HG02943 (cell line): ENCODE results near the gene WDR64.
"Not testable (repeated sequence)": the region's sequence is repeated elsewhere in the genome, so short reads cannot be mapped to it uniquely, and the experiment has no call there.

Experiments used
- ATAC-seq: cut with Tn5 transposase; IDR thresholded peaks from one replicate; pipeline ENCODE4 v1.9.1; 2021; ENCODE audit warnings: mild to moderate bottlenecking, low read depth, moderate library complexity; ENCODE audit not compliant: unreplicated experiment

Gene WDR64

GRCh38 chr1:241776911-241777310 is 124.8 kb downstream of the WDR64 start:
- no peak for ATAC-seq

- no peak for ATAC-seq
These were observed 126.0 kb downstream of the WDR64 start for GRCh38 chr1:241778117-241778516.

GRCh38 chr1:241779897-241780296 is 127.8 kb downstream of the WDR64 start:
- ATAC-seq = no peak

- ATAC-seq = no peak
These were observed 130.3 kb downstream of the WDR64 start for GRCh38 chr1:241782396-241782795.

GRCh38 chr1:241787691-241788090 is 135.6 kb downstream of the WDR64 start:
- no peak for ATAC-seq

- no peak for ATAC-seq
These were observed 137.0 kb downstream of the WDR64 start for GRCh38 chr1:241789061-241789460.

- ATAC-seq = no peak
These were observed 147.3 kb downstream of the WDR64 start for GRCh38 chr1:241799416-241799815.

GRCh38 chr1:241800640-241801039 is 148.6 kb downstream of the WDR64 start:
- peak; percentile 70 for ATAC-seq

GRCh38 chr1:241802863-241803262 is 150.8 kb downstream of the WDR64 start:
- ATAC-seq = no peak

- ATAC-seq = not testable (repeated sequence)
These were observed 152.6 kb downstream of the WDR64 start for GRCh38 chr1:241804706-241805105.

- ATAC-seq = no peak
These were observed 156.2 kb downstream of the WDR64 start for GRCh38 chr1:241808265-241808664.

- ATAC-seq = peak; percentile 96
These were observed 158.8 kb downstream of the WDR64 start for GRCh38 chr1:241810769-241811405.

GRCh38 chr1:241813768-241814320 is 161.8 kb downstream of the WDR64 start:
- ATAC-seq = no peak

GRCh38 chr1:241816008-241816407 is 163.9 kb downstream of the WDR64 start:
- no peak for ATAC-seq

- no peak for ATAC-seq
These were observed 165.3 kb downstream of the WDR64 start for GRCh38 chr1:241817331-241817792.

- ATAC-seq = no peak
These were observed 166.0 kb downstream of the WDR64 start for GRCh38 chr1:241817956-241818612.

- no peak for ATAC-seq
These were observed 167.3 kb downstream of the WDR64 start for GRCh38 chr1:241819340-241819866.

GRCh38 chr1:241821363-241821762 is 169.3 kb downstream of the WDR64 start:
- ATAC-seq = no peak

GRCh38 chr1:241822846-241823245 is 170.8 kb downstream of the WDR64 start:
- ATAC-seq = no peak

GRCh38 chr1:241823925-241824324 is 171.8 kb downstream of the WDR64 start:
- no peak for ATAC-seq

GRCh38 chr1:241825581-241825980 is 173.5 kb downstream of the WDR64 start:
- ATAC-seq = no peak

- ATAC-seq = not testable (repeated sequence)
These were observed 174.5 kb downstream of the WDR64 start for GRCh38 chr1:241826613-241827012.
